ENCODE data around the gene PELI2. TPM values are rescaled to one million over a fixed set of nuclear protein-coding genes. Genes with fewer than 3 reads are reported as not detected.
A peak's percentile ranks its signal among the peaks of the same experiment; 100 is the strongest.

The PELI2 gene
- total and polyA plus RNA-seq, 2 of the 4 experiments (the other 2 are of a cell fraction), result 6.0 to 36.7 TPM

DNA sequence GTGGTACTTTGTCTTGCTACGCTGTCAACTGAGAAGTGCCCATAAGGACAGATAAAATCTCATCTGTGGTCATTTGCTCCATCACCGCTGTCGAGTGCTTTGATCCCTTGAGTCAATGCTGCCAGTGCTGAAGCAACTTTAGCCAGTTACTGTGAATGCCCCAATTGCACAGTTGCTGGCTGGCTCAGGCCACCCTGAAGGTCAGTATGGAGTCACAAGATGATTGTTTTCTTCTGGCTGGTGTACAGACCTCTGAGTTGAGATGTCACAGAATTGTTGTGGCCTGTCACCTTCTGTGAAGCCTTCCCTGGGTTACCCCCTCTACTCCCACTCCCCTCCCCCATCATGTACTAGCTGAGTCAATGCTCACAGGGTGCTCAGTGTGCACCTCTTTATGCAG lies 92.9 kb downstream of the PELI2 start:
- H3K4me2 ChIP-seq (ENCODE audit: low read depth, low read length), result no peak overlapping the region
- no peak overlapping the region for H3K9ac ChIP-seq (ENCODE audit: low read depth, low read length)
- no TSS peak for BruUV-seq (replicated peaks)

More for the DNA sequence above, 92.9 kb downstream of the PELI2 start:
- CTCF ChIA-PET, result no interaction called here
- H3K23ac ChIP-seq (ENCODE audit: low read depth, low read length), result no peak overlapping the region
- intact Hi-C loops (cut with micrococcal nuclease) (no loop called here), in situ Hi-C loops (cut with MboI; ENCODE audit: low sequenced_read_pairs) (no loop called here), dilution Hi-C loops (cut with HindIII; ENCODE audit: low sequenced_read_pairs, unreplicated experiment) (no loop called here)
- ATAC-seq (ENCODE audit: low read depth), result no peak
- H3K9me1 ChIP-seq (ENCODE audit: insufficient read depth, low read length), result 0 out of 2 replicates have a peak, but pooled peaks cover 2% of the 10 kb centered on the region
- no peak overlapping the region for H3K18ac ChIP-seq (ENCODE audit: low read depth, low read length)
- no peak overlapping the region for H3K4me3 ChIP-seq (ENCODE audit: insufficient read depth, low read depth, low read length)
- H3K9me3 ChIP-seq (ENCODE audit: control insufficient read depth, insufficient read depth, low read length), result no peaks in the 10 kb centered on the region
- WGBS, 2 experiments (ENCODE audit: extremely low coverage in 2 of 2, insufficient read length in 1 of 2), result 80% methylated on average over 2 of the region's 3 CpGs; no CpG with 5 or more reads in 1 of the 2 experiments
- no peak overlapping the region for H2BK20ac ChIP-seq (ENCODE audit: low read depth, low read length)
- no peak overlapping the region for H2AK9ac ChIP-seq (replicated peaks; ENCODE audit: low read depth, low read length, poor library complexity)
- DNase-seq, result no peak
- no peak overlapping the region for H3K56ac ChIP-seq (ENCODE audit: extremely low read depth, insufficient read depth, low read length)
- H4K8ac ChIP-seq (ENCODE audit: low read depth in 2 of 2, low read length in 2 of 2), result no peak overlapping the region
- H4K91ac ChIP-seq (ENCODE audit: insufficient read depth, low read depth, low read length), result no peak overlapping the region
- no peaks in the 10 kb centered on the region for H3K27me3 ChIP-seq (ENCODE audit: control insufficient read depth, insufficient read depth, low read length)
- no peak overlapping the region for H4K5ac ChIP-seq (ENCODE audit: low read depth, low read length)
- H3K27ac ChIP-seq (ENCODE audit: insufficient read depth, low read length), result no peak overlapping the region
- peaks cover 13 to 32% of the 10 kb centered on the region in 2 experiments; a peak in 3 of 4 replicates for H3K79me1 ChIP-seq (ENCODE audit: low read depth in 1 of 2, low read length in 2 of 2)
- H3K14ac ChIP-seq (replicated peaks; ENCODE audit: low read depth, low read length), result peak overlapping the region; percentile 37; the same call in 1 of the 2 replicates
- 0 out of 2 replicates have a peak, but pooled peaks cover 2% of the 10 kb centered on the region for H4K20me1 ChIP-seq (ENCODE audit: insufficient read depth, low read length)
- no peak overlapping the region for H2BK15ac ChIP-seq (ENCODE audit: low read depth, low read length)
- TF ChIP-seq, protein P1, sequence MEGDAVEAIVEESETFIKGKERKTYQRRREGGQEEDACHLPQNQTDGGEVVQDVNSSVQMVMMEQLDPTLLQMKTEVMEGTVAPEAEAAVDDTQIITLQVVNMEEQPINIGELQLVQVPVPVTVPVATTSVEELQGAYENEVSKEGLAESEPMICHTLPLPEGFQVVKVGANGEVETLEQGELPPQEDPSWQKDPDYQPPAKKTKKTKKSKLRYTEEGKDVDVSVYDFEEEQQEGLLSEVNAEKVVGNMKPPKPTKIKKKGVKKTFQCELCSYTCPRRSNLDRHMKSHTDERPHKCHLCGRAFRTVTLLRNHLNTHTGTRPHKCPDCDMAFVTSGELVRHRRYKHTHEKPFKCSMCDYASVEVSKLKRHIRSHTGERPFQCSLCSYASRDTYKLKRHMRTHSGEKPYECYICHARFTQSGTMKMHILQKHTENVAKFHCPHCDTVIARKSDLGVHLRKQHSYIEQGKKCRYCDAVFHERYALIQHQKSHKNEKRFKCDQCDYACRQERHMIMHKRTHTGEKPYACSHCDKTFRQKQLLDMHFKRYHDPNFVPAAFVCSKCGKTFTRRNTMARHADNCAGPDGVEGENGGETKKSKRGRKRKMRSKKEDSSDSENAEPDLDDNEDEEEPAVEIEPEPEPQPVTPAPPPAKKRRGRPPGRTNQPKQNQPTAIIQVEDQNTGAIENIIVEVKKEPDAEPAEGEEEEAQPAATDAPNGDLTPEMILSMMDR (conservative IDR thresholded peaks at IDR 0.05; ENCODE audit: low read depth, low read length), result no peak
- H3K4ac ChIP-seq (ENCODE audit: low read depth, low read length), result no peak overlapping the region
- 0 out of 2 replicates have a peak overlapping the region, but pooled peaks have one; percentile 7 for H2AK5ac ChIP-seq (ENCODE audit: low read depth, low read length)
- POLR2A ChIA-PET (ENCODE audit: unreplicated experiment), result no interaction called here
- no peak overlapping the region for H2BK5ac ChIP-seq (ENCODE audit: low read depth, low read length, poor library complexity, severe bottlenecking)
- H2AFZ ChIP-seq (replicated peaks; ENCODE audit: low read length, poor library complexity), result no peak overlapping the region
- H3K4me1 ChIP-seq (ENCODE audit: control insufficient read depth, insufficient read depth, low read length), result peaks cover 2% of the 10 kb centered on the region; the same call in 1 of the 2 replicates
- H3K36me3 ChIP-seq (ENCODE audit: control insufficient read depth, insufficient read depth, low read length), result no peaks in the 10 kb centered on the region
- H2BK120ac ChIP-seq (ENCODE audit: low read depth, low read length), result no peak overlapping the region
